Panc1 (cell line): ENCODE data around the gene SMOC2.

Experiments used
- CTCF ChIP-seq: fragments of 450-650 bp; IDR thresholded peaks from 2 replicates; pipeline ENCODE4 v1.5.1; 2017; ENCODE audit warnings: mild to moderate bottlenecking
- POLR2AphosphoS5 ChIP-seq: IDR thresholded peaks from 2 replicates; pipeline ENCODE4 v1.6.1; 2012; ENCODE audit warnings: mild to moderate bottlenecking, low read depth, low read length, moderate library complexity

GRCh38 chr6:168714547-168715260, 273.7 kb downstream of the SMOC2 start:
- TF ChIP-seq CTCF (no peak), POLR2AphosphoS5 (no peak)
